Fibroblast of lung (primary cell): ENCODE measurements around the gene SMG6. TPM values are rescaled to one million over a fixed set of nuclear protein-coding genes. Genes with fewer than 3 reads are reported as not detected.

Experiments
- DNase-seq, 2 donors: peaks; one replicate each; pipeline versions ENCODE4 v3.0.0 to v3.0.0-alpha.2; 2010; ENCODE audit warnings: low read depth in 2 of 2
- H2AFZ ChIP-seq: 2 replicates; pipeline ENCODE4 v1.5.1; 2012; ENCODE audit warnings: low read length, control low read depth, inconsistent platforms
- H3K27ac ChIP-seq: 2 replicates; pipeline ENCODE4 v1.5.1; 2011; ENCODE audit warnings: low read length, control low read depth; ENCODE audit not compliant: insufficient read depth
- H3K27me3 ChIP-seq: 2 replicates; pipeline ENCODE4 v1.5.1; 2011; ENCODE audit warnings: mild to moderate bottlenecking, low read length; ENCODE audit not compliant: control insufficient read depth, insufficient read depth
- H3K36me3 ChIP-seq: 2 replicates; pipeline ENCODE4 v1.5.1; 2011; ENCODE audit warnings: low read length; ENCODE audit not compliant: control insufficient read depth, insufficient read depth
- H3K4me1 ChIP-seq: 2 replicates; pipeline ENCODE4 v1.5.1; 2011; ENCODE audit warnings: low read length; ENCODE audit not compliant: control insufficient read depth, insufficient read depth; ENCODE audit errors: extremely low read depth
- H3K4me2 ChIP-seq: 2 replicates; pipeline ENCODE4 v1.5.1; 2011; ENCODE audit warnings: low read length, control low read depth; ENCODE audit not compliant: insufficient read depth; ENCODE audit errors: extremely low read depth
- H3K4me3 ChIP-seq, 4 experiments: fragments of 200-600 bp in 1 of 4; sonication (generic) in 1 of 4; replicated peaks in 1 of 4; 2 replicates each; pipeline ENCODE4 v1.5.1; 2011 to 2016; ENCODE audit warnings: low read length in 4 of 4, low read depth in 3 of 4, mild to moderate bottlenecking in 3 of 4, control low read depth in 2 of 4, inconsistent platforms in 1 of 4, mixed read lengths in 1 of 4; ENCODE audit not compliant: insufficient read depth in 1 of 4; ENCODE audit errors: control extremely low read depth in 1 of 4
- H3K79me2 ChIP-seq: 2 replicates; pipeline ENCODE4 v1.5.1; 2012; ENCODE audit warnings: mild to moderate bottlenecking, low read length, inconsistent platforms; ENCODE audit not compliant: control insufficient read depth, insufficient read depth
- H3K9ac ChIP-seq: 2 replicates; pipeline ENCODE4 v1.5.1; 2011; ENCODE audit warnings: mild to moderate bottlenecking, low read length, control low read depth; ENCODE audit not compliant: insufficient read depth
- H3K9me3 ChIP-seq: 2 replicates; pipeline ENCODE4 v1.5.1; 2012; ENCODE audit warnings: low read depth, low read length; ENCODE audit not compliant: control insufficient read depth, insufficient read depth
- H4K20me1 ChIP-seq: 2 replicates; pipeline ENCODE4 v1.5.1; 2011; ENCODE audit warnings: low read length; ENCODE audit not compliant: control insufficient read depth, insufficient read depth; ENCODE audit errors: extremely low read depth
- CTCF ChIP-seq, 2 donors: IDR thresholded peaks in 1 of 2; conservative IDR thresholded peaks in 1 of 2; 1 replicate in 1 of 2; 2 replicates in 1 of 2; pipeline ENCODE4 v1.5.1; 2011 to 2012; ENCODE audit warnings: low read length in 2 of 2, control low read depth in 1 of 2, inconsistent platforms in 1 of 2, low read depth in 1 of 2, mild to moderate bottlenecking in 1 of 2
- EZH2 ChIP-seq: IDR thresholded peaks from 2 replicates; pipeline ENCODE4 v1.5.1; 2012; ENCODE audit warnings: low read length, control low read depth, mild to moderate bottlenecking; ENCODE audit errors: missing control alignments
- polyA plus RNA-seq, 2 donors: library from polyadenylated mRNA; depleted of rRNA in 1 of 2; stranded (reverse) in 1 of 2; unstranded in 1 of 2; fragments of >200 nt; gene quantifications; 2 replicates each; pipeline ENCODE4 v1.2.1, GENCODE V29; 2011 to 2012; ENCODE audit warnings: missing spikeins in 1 of 2
- total RNA-seq: library from RNA; depleted of rRNA; stranded (reverse); fragments of >200 nt; gene quantifications from 2 replicates; pipeline ENCODE4 v1.2.1, GENCODE V29; 2014

The SMG6 gene
- total and polyA plus RNA-seq, 2 donors (not counting 1 experiment from before 2014, with no cell fraction given): 14.7 to 29.9 TPM

GRCh38 chr17:2156666-2157065, 146.9 kb downstream of the SMG6 start:
- H3K9ac ChIP-seq: no peak overlapping the region

DNA sequence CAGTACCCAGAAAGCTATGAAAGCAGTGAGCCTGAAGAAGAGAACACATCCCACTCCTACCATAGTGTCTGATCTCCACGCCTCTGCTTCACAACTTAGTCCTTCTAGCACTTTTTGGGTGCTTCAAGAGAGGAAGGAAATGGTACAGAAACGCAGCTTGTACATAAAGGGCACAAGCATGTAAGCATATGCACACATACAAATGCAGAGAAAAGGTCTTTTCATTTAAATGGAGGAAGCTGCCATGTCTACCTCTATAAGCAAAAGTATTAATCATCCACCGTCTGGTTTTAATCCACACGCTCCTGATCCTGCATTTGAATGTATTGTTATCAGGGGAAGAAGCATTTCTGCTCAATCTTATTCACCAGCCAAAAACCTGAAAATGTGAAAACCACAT, 148.0 kb downstream of the SMG6 start:
- H3K4me2 ChIP-seq: no peak overlapping the region
- no peaks in the 10 kb centered on the region for H3K79me2 ChIP-seq
- TF ChIP-seq CTCF (conservative IDR thresholded peaks at IDR 0.05 in 1 of 2, IDR thresholded peaks at IDR 0.05 in 1 of 2; ENCODE audit: low read depth in 1 of 2, low read length in 2 of 2) (no peak), EZH2 (no peak)
- no peak overlapping the region for H3K4me3 ChIP-seq
- peaks cover 17% of the 10 kb centered on the region for H3K4me1 ChIP-seq
- H3K36me3 ChIP-seq: peaks cover 2% of the 10 kb centered on the region
- no peaks in the 10 kb centered on the region for H3K27me3 ChIP-seq
- no peaks in the 10 kb centered on the region for H4K20me1 ChIP-seq
- H3K9ac ChIP-seq: no peak overlapping the region
- no peak for DNase-seq
- no peak overlapping the region for H3K27ac ChIP-seq
- H2AFZ ChIP-seq: no peak overlapping the region
- H3K9me3 ChIP-seq: no peaks in the 10 kb centered on the region

More at GRCh38 chr17:2156666-2157065, 146.9 kb downstream of the SMG6 start:
- H3K4me3 ChIP-seq: no peak overlapping the region
- no peak overlapping the region for H3K4me2 ChIP-seq
- no peaks in the 10 kb centered on the region for H3K79me2 ChIP-seq
- no peaks in the 10 kb centered on the region for H4K20me1 ChIP-seq
- peaks cover 2% of the 10 kb centered on the region for H3K36me3 ChIP-seq
- H3K9me3 ChIP-seq: no peaks in the 10 kb centered on the region
- no peak overlapping the region for H2AFZ ChIP-seq
- peaks cover 17% of the 10 kb centered on the region for H3K4me1 ChIP-seq
- TF ChIP-seq EZH2: no peak
- TF ChIP-seq CTCF (conservative IDR thresholded peaks at IDR 0.05 in 1 of 2, IDR thresholded peaks at IDR 0.05 in 1 of 2; ENCODE audit: low read depth in 1 of 2, low read length in 2 of 2): no peak
- no peak for DNase-seq
- H3K27me3 ChIP-seq: no peaks in the 10 kb centered on the region
- peak overlapping the region; percentile 36 for H3K27ac ChIP-seq

DNA sequence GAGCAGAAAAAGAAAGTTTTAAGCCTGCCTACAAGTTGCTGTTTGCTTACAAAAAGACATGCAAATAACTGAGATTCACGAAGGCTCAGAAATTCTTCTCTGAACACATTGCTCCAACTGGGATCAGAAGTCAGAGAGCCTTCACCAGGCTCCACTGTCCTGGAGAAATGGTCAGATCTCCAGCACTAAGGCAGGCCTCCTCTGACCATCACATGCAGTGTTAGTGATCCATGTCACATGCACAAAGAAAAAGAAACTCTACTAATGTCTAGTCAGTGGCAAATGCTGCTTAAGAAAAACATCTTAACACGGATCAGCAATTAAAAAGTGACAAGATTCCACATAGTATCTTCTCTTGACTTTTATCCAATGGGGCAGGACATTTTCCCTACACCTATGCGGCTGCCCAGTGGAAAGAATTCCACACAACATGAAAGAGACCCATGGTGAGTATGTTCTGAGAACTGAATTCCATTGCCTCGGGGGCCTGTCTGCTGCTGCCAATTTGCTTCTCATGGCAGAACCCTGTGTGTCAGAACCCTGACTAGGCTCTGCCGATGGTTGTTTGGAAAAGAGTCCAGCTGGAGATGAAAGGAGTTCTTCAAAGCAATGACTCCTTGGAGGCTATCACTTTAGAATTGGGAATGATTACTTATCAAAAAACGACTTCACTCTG, 152.1 kb downstream of the SMG6 start:
- no peaks in the 10 kb centered on the region for H4K20me1 ChIP-seq
- H3K27me3 ChIP-seq: no peaks in the 10 kb centered on the region
- H3K36me3 ChIP-seq: peaks cover 5% of the 10 kb centered on the region
- no peak overlapping the region for H3K27ac ChIP-seq
- H3K4me1 ChIP-seq: peaks cover 2% of the 10 kb centered on the region
- no peak overlapping the region for H3K4me2 ChIP-seq
- TF ChIP-seq EZH2 (no peak), CTCF (conservative IDR thresholded peaks at IDR 0.05 in 1 of 2, IDR thresholded peaks at IDR 0.05 in 1 of 2; ENCODE audit: low read depth in 1 of 2, low read length in 2 of 2) (no peak)
- no peaks in the 10 kb centered on the region for H3K79me2 ChIP-seq
- H3K9ac ChIP-seq: no peak overlapping the region
- H3K9me3 ChIP-seq: no peaks in the 10 kb centered on the region
- H3K4me3 ChIP-seq: no peak overlapping the region
- no peak for DNase-seq
- H2AFZ ChIP-seq: no peak overlapping the region
